ENCODE measurements around the gene SOCS2. TPM values are rescaled to one million over a fixed set of nuclear protein-coding genes. Genes with fewer than 3 reads are reported as not detected.
A peak's percentile ranks its signal among the peaks of the same experiment; 100 is the strongest.

The SOCS2 gene
- total RNA-seq, 1 donor from 2014 or later: 10.5 TPM

DNA sequence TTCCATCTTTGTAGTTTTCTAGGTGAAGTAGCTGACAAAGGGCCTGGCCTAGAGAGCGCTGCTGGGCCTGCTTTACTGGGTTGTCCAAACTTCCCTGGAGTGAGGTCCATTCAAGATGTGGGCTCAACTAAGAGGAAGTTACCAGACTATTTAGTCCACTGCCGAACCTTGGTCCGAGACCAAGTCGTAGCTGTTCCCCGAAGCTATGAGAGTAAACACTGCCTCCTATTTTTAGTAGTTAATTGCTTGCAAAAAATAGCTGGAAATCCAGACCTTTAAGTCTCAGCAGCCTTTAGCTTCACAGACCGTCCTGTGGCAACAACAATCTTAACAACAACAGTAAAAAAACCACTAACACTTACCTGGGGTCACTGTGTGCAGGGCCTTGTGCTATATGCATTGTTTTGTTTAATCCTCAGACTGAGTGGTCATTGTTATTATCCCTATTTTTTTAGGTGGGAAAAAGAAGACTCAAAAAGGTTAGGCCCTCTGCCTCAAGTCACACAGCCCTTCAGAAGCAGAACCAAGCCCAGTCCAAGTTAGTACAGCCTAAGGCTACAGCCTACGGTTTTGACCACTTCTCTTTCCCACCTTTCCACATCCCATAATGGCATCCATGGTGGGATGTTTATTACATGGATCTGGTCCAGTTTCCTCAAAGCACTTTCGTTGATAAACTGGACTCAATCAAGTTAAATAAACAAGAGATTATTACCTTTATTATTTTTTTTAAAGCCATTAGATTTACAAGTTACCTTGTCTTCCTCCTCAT lies 30.6 kb downstream of the SOCS2 start:
- no peaks in the 10 kb centered on the region for H3K27me3 ChIP-seq (ENCODE audit: control insufficient read depth, insufficient read depth, low read length)
- FAIRE-seq: no peak
- no peak overlapping the region for H3K4me3 ChIP-seq (ENCODE audit: low read depth, low read length)
- TF ChIP-seq, protein P1, sequence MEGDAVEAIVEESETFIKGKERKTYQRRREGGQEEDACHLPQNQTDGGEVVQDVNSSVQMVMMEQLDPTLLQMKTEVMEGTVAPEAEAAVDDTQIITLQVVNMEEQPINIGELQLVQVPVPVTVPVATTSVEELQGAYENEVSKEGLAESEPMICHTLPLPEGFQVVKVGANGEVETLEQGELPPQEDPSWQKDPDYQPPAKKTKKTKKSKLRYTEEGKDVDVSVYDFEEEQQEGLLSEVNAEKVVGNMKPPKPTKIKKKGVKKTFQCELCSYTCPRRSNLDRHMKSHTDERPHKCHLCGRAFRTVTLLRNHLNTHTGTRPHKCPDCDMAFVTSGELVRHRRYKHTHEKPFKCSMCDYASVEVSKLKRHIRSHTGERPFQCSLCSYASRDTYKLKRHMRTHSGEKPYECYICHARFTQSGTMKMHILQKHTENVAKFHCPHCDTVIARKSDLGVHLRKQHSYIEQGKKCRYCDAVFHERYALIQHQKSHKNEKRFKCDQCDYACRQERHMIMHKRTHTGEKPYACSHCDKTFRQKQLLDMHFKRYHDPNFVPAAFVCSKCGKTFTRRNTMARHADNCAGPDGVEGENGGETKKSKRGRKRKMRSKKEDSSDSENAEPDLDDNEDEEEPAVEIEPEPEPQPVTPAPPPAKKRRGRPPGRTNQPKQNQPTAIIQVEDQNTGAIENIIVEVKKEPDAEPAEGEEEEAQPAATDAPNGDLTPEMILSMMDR (IDR thresholded peaks at IDR 0.05; ENCODE audit: insufficient read depth, low read length, severe bottlenecking): no peak
- H3K36me3 ChIP-seq (ENCODE audit: control insufficient read depth, insufficient read depth, low read length): no peaks in the 10 kb centered on the region
- DNase-seq (ENCODE audit: low read depth): no peak

DNA sequence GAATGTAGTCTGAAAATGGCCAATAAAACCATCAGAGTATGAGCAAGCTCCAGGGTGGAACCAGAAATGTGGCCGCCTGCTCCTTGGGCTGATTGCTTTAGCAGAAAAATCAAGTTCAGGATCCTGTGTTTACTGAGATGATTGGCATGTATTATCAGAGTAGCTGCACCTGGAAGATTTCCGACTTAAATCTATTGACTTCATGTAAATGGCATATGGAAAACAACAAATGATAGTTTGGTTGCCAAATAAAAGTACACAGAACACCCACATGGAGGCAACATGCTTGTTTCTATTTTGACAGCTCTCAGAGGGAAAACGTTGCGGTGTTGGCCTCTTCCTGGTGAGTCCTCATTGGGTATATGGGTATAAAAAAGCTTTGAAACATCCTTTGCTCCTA lies 31.3 kb downstream of the SOCS2 start:
- TF ChIP-seq, protein P1 (IDR thresholded peaks at IDR 0.05; ENCODE audit: insufficient read depth, low read length, severe bottlenecking): no peak
- DNase-seq (ENCODE audit: low read depth) (no peak), FAIRE-seq (no peak)

DNA sequence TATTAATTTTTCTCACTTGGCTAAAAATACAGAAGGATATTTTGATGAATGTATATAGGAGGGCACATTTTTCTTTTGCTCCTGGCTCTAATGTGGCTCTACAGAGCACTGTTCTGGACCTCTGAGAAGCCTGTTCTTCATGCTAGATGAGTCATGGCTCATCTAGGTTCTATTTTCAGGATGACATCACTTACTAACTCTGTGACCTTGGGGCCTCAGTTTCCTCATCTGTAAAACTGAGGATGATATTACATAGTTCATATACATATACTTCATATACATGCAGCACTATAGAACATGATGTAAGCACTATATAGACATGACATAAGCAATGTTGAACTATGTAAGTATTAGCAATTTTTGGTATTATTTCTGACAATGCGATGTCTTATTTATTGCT lies 35.8 kb downstream of the SOCS2 start:
- TF ChIP-seq, protein P1 (IDR thresholded peaks at IDR 0.05; ENCODE audit: insufficient read depth, low read length, severe bottlenecking): no peak
- Histone ChIP-seq H3K27me3 (ENCODE audit: control insufficient read depth, insufficient read depth, low read length) (no peaks in the 10 kb centered on the region), H3K36me3 (ENCODE audit: control insufficient read depth, insufficient read depth, low read length) (no peaks in the 10 kb centered on the region), H3K4me3 (ENCODE audit: low read depth, low read length) (no peak overlapping the region)
- DNase-seq (ENCODE audit: low read depth): peak; percentile 16
- FAIRE-seq: no peak

More for the DNA sequence above, 31.3 kb downstream of the SOCS2 start:
- Histone ChIP-seq H3K36me3 (ENCODE audit: control insufficient read depth, insufficient read depth, low read length) (no peaks in the 10 kb centered on the region), H3K4me3 (ENCODE audit: low read depth, low read length) (no peak overlapping the region), H3K27me3 (ENCODE audit: control insufficient read depth, insufficient read depth, low read length) (no peaks in the 10 kb centered on the region)

DNA sequence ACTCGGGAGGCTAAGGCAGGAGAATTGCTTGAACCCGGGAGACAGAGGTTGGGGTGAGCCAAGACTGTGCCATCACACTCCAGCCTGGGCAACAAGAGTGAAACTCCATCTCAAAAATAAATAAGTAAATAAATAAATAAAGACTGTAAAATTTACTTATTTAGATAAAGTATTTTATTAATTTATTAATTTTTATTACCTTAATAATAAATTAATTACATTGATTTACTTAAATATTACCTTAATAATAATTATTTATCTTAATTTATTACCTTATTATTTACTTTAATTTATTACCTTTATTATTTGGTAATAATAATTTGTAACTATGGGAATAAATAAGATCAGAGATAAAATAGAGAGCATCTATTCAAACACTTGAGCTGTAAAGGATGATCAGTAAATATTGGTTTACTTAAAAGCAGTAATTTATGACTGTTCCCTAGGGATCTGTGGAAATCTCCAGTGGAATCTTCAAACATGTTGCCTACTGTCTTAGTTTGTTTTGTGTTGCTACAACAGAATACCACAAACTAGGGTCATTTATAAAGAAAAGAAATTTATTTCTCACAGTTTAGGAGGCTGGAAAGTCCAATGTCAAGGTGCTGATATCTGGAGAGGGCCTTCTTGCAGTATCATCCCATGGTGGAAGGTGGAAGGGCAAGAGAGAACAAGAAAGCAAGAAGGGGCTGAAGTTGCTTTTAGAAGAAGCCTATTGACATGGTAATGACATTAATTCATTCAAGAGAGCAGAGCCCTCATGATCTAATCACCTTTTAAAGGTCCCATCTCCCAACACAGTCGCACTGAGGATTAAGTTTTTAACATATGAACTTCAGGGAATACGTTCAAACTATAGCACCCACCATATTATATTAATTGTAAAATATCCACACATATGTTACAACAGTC lies 37.1 kb downstream of the SOCS2 start:
- DNase-seq (ENCODE audit: low read depth) (no peak), FAIRE-seq (no peak)
- TF ChIP-seq, protein P1 (IDR thresholded peaks at IDR 0.05; ENCODE audit: insufficient read depth, low read length, severe bottlenecking): no peak
- Histone ChIP-seq H3K27me3 (ENCODE audit: control insufficient read depth, insufficient read depth, low read length) (no peaks in the 10 kb centered on the region), H3K4me3 (ENCODE audit: low read depth, low read length) (no peak overlapping the region), H3K36me3 (ENCODE audit: control insufficient read depth, insufficient read depth, low read length) (no peaks in the 10 kb centered on the region)

DNA sequence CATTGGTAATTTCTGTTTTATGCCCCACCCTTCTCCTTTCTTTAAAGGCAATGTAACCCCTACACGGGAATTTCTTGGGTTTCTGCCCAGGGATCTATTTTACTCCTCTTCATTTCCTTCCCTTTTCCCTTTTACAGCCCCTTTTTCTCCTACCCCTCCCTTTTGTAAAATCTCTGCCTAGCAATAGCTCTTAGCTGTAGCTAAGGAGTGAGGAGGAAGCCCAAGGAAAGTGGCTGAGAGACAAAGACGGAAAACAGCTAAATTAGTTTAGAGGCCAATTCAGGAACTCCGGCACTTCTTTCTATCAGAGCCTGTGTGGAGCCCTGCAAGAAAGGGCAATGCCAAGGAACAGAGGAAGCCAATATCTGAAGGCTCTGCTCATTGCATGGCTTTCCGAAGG lies 40.3 kb downstream of the SOCS2 start:
- FAIRE-seq (no peak), DNase-seq (ENCODE audit: low read depth) (no peak)
- H3K4me3 ChIP-seq (ENCODE audit: low read depth, low read length): no peak overlapping the region
- TF ChIP-seq, protein P1 (IDR thresholded peaks at IDR 0.05; ENCODE audit: insufficient read depth, low read length, severe bottlenecking): no peak
- no peaks in the 10 kb centered on the region for H3K36me3 ChIP-seq (ENCODE audit: control insufficient read depth, insufficient read depth, low read length)
- H3K27me3 ChIP-seq (ENCODE audit: control insufficient read depth, insufficient read depth, low read length): no peaks in the 10 kb centered on the region
